Stomach smooth muscle (tissue), 2 donors: Measurements from ENCODE around the gene RNLS.
"Not testable (repeated sequence)": the region's sequence is repeated elsewhere in the genome, so short reads cannot be mapped to it uniquely, and the experiment has no call there.

Experiments used
- H3K27ac ChIP-seq: one replicate; pipeline ENCODE4 v1.7.0; 2013; ENCODE audit warnings: mild to moderate bottlenecking, low read length, inconsistent platforms
- H3K27me3 ChIP-seq, 2 donors: one replicate each; pipeline ENCODE4 v1.7.0; 2013; ENCODE audit warnings: low read length in 2 of 2; ENCODE audit not compliant: insufficient read depth in 2 of 2, control insufficient read depth in 1 of 2
- H3K36me3 ChIP-seq, 2 donors: one replicate each; pipeline ENCODE4 v1.7.0; 2013; ENCODE audit warnings: low read length in 2 of 2; ENCODE audit not compliant: control insufficient read depth in 2 of 2, insufficient read depth in 2 of 2
- H3K4me1 ChIP-seq: one replicate; pipeline ENCODE4 v1.7.0; 2013; ENCODE audit warnings: low read length; ENCODE audit not compliant: control insufficient read depth, insufficient read depth
- H3K4me3 ChIP-seq, 2 donors: one replicate each; pipeline ENCODE4 v1.7.0; 2013; ENCODE audit warnings: low read length in 2 of 2
- H3K9ac ChIP-seq, 2 donors: one replicate each; pipeline ENCODE4 v1.7.0; 2013; ENCODE audit warnings: low read length in 2 of 2, mild to moderate bottlenecking in 1 of 2
- H3K9me3 ChIP-seq, 2 donors: one replicate each; pipeline ENCODE4 v1.7.0; 2013; ENCODE audit warnings: low read length in 2 of 2; ENCODE audit not compliant: control insufficient read depth in 2 of 2
- donor health status: healthy.
- donor health status: Pancreatic carcinoma.

Gene RNLS

GRCh38 chr10:88499569-88500470, 83.3 kb downstream of the RNLS start:
- Histone ChIP-seq H3K9ac (no peak overlapping the region), H3K27me3 (no peaks in the 10 kb centered on the region), H3K4me3 (no peak overlapping the region), H3K4me1 (no peaks in the 10 kb centered on the region), H3K36me3 (no peaks in the 10 kb centered on the region), H3K9me3 (no peaks in the 10 kb centered on the region), H3K27ac (no peak overlapping the region)

GRCh38 chr10:88497913-88498312, 85.2 kb downstream of the RNLS start:
- no peak overlapping the region for H3K4me3 ChIP-seq
- H3K9me3 ChIP-seq = no peaks in the 10 kb centered on the region
- no peak overlapping the region for H3K27ac ChIP-seq
- no peaks in the 10 kb centered on the region for H3K27me3 ChIP-seq
- H3K36me3 ChIP-seq = no peaks in the 10 kb centered on the region
- no peak overlapping the region for H3K9ac ChIP-seq
- no peaks in the 10 kb centered on the region for H3K4me1 ChIP-seq

GRCh38 chr10:88494537-88494936, 88.6 kb downstream of the RNLS start:
- no peak overlapping the region for H3K27ac ChIP-seq
- H3K9me3 ChIP-seq = no peaks in the 10 kb centered on the region
- H3K4me1 ChIP-seq = no peaks in the 10 kb centered on the region
- no peak overlapping the region for H3K4me3 ChIP-seq
- no peaks in the 10 kb centered on the region for H3K27me3 ChIP-seq
- no peaks in the 10 kb centered on the region for H3K36me3 ChIP-seq
- no peak overlapping the region for H3K9ac ChIP-seq

- H3K36me3 ChIP-seq = no peaks in the 10 kb centered on the region
- H3K9me3 ChIP-seq = no peaks in the 10 kb centered on the region
- H3K4me3 ChIP-seq = no peak overlapping the region
- no peak overlapping the region for H3K9ac ChIP-seq
- no peaks in the 10 kb centered on the region for H3K27me3 ChIP-seq
- no peak overlapping the region for H3K27ac ChIP-seq
- no peaks in the 10 kb centered on the region for H3K4me1 ChIP-seq
Measured at GRCh38 chr10:88493691-88494483, 89.2 kb downstream of the RNLS start.

- no peaks in the 10 kb centered on the region for H3K27me3 ChIP-seq
- H3K4me3 ChIP-seq = no peak overlapping the region
- no peaks in the 10 kb centered on the region for H3K4me1 ChIP-seq
- H3K36me3 ChIP-seq = no peaks in the 10 kb centered on the region
- no peaks in the 10 kb centered on the region for H3K9me3 ChIP-seq
- no peak overlapping the region for H3K27ac ChIP-seq
- no peak overlapping the region for H3K9ac ChIP-seq
Measured at GRCh38 chr10:88491314-88491713, 91.8 kb downstream of the RNLS start.

GRCh38 chr10:88490231-88490980, 92.7 kb downstream of the RNLS start:
- Histone ChIP-seq H3K27ac (no peak overlapping the region), H3K27me3 (no peaks in the 10 kb centered on the region), H3K4me1 (no peaks in the 10 kb centered on the region), H3K36me3 (no peaks in the 10 kb centered on the region), H3K9me3 (no peaks in the 10 kb centered on the region), H3K4me3 (no peak overlapping the region), H3K9ac (no peak overlapping the region)

GRCh38 chr10:88489107-88489506, 94.0 kb downstream of the RNLS start:
- no peak overlapping the region for H3K27ac ChIP-seq
- no peaks in the 10 kb centered on the region for H3K4me1 ChIP-seq
- H3K9me3 ChIP-seq = no peaks in the 10 kb centered on the region
- no peak overlapping the region for H3K9ac ChIP-seq
- H3K27me3 ChIP-seq = no peaks in the 10 kb centered on the region
- no peaks in the 10 kb centered on the region for H3K36me3 ChIP-seq
- H3K4me3 ChIP-seq = no peak overlapping the region

- H3K27me3 ChIP-seq, H3K36me3 ChIP-seq: not testable (repeated sequence)
Measured at GRCh38 chr10:88486816-88487215, 96.3 kb downstream of the RNLS start.

GRCh38 chr10:88482220-88482619, 100.9 kb downstream of the RNLS start:
- Histone ChIP-seq H3K27ac (no peak overlapping the region), H3K27me3 (no peaks in the 10 kb centered on the region), H3K4me3 (no peak overlapping the region), H3K9me3 (no peaks in the 10 kb centered on the region), H3K9ac (no peak overlapping the region), H3K4me1 (no peaks in the 10 kb centered on the region), H3K36me3 (no peaks in the 10 kb centered on the region)

More at GRCh38 chr10:88486816-88487215, 96.3 kb downstream of the RNLS start:
- H3K4me3 ChIP-seq, H3K9ac ChIP-seq, H3K9me3 ChIP-seq, H3K4me1 ChIP-seq, H3K27ac ChIP-seq: not testable (repeated sequence)

- H3K4me1 ChIP-seq = no peaks in the 10 kb centered on the region
- no peaks in the 10 kb centered on the region for H3K9me3 ChIP-seq
- H3K27me3 ChIP-seq = no peaks in the 10 kb centered on the region
- no peak overlapping the region for H3K9ac ChIP-seq
- no peak overlapping the region for H3K4me3 ChIP-seq
- no peaks in the 10 kb centered on the region for H3K36me3 ChIP-seq
- H3K27ac ChIP-seq = no peak overlapping the region
Measured at GRCh38 chr10:88478256-88478655, 104.9 kb downstream of the RNLS start.
